OCI-LY1 (cell line): ENCODE data around the gene CCDC7.

ENCODE experiments used
- H2AFZ ChIP-seq: fragments of 200-600 bp; sonication (generic), shearing (Covaris generic); 2 replicates; pipeline ENCODE4 v1.6.0; 2014; ENCODE audit warnings: antibody characterized with exemption, mild to moderate bottlenecking, low read length
- H3F3A ChIP-seq: fragments of 200-600 bp; sonication (generic), shearing (Covaris generic); 2 replicates; pipeline ENCODE4 v1.6.0; 2014; ENCODE audit warnings: mild to moderate bottlenecking, antibody characterized with exemption, low read length, moderate library complexity; ENCODE audit not compliant: insufficient read depth
- H3K27ac ChIP-seq: fragments of 200-600 bp; sonication (generic); 2 replicates; pipeline ENCODE4 v1.5.1; 2014; ENCODE audit warnings: low read length, mixed run types, mild to moderate bottlenecking, low read depth; ENCODE audit not compliant: poor library complexity, severe bottlenecking
- H3K27me3 ChIP-seq: fragments of 200-600 bp; sonication (generic); 2 replicates; pipeline ENCODE4 v1.6.0; 2014; ENCODE audit warnings: antibody characterized with exemption, mild to moderate bottlenecking, low read length, moderate library complexity; ENCODE audit not compliant: insufficient read depth
- H3K36me3 ChIP-seq: fragments of 200-600 bp; sonication (generic); 2 replicates; pipeline ENCODE4 v1.6.1; 2014; ENCODE audit warnings: mild to moderate bottlenecking, antibody characterized with exemption, low read length, moderate library complexity, mixed read lengths; ENCODE audit not compliant: insufficient read depth
- H3K4me1 ChIP-seq: fragments of 200-600 bp; sonication (generic); 2 replicates; pipeline ENCODE4 v1.5.1; 2014; ENCODE audit warnings: mild to moderate bottlenecking, low read length, moderate library complexity; ENCODE audit not compliant: insufficient read depth, severe bottlenecking
- H3K4me2 ChIP-seq: fragments of 200-600 bp; sonication (generic), shearing (Covaris generic); 2 replicates; pipeline ENCODE4 v1.6.1; 2014; ENCODE audit warnings: low read length
- H3K4me3 ChIP-seq: fragments of 200-600 bp; sonication (generic); 2 replicates; pipeline ENCODE4 v1.5.1; 2014; ENCODE audit warnings: low read length, low read depth, mild to moderate bottlenecking, mixed read lengths; ENCODE audit not compliant: poor library complexity, severe bottlenecking
- H3K79me2 ChIP-seq: fragments of 200-600 bp; shearing (Covaris generic); 2 replicates; pipeline ENCODE4 v1.6.1; 2016; ENCODE audit warnings: mixed run types, low read length, mixed read lengths; ENCODE audit not compliant: insufficient read depth
- H3K9ac ChIP-seq: fragments of 200-600 bp; sonication (generic), shearing (Covaris generic); 2 replicates; pipeline ENCODE4 v1.6.1; 2014; ENCODE audit warnings: mild to moderate bottlenecking, low read length, mixed read lengths
- H3K9me2 ChIP-seq: fragments of 200-600 bp; sonication (generic), shearing (Covaris generic); 2 replicates; pipeline ENCODE4 v1.6.1; 2014; ENCODE audit warnings: low read depth, mild to moderate bottlenecking, low read length, mixed read lengths
- H3K9me3 ChIP-seq: fragments of 200-600 bp; shearing (Covaris generic); 2 replicates; pipeline ENCODE4 v1.6.1; 2014; ENCODE audit warnings: low read length, mixed read lengths
- H4K20me1 ChIP-seq: fragments of 200-600 bp; sonication (generic), shearing (Covaris generic); 2 replicates; pipeline ENCODE4 v1.6.0; 2016; ENCODE audit warnings: mild to moderate bottlenecking, low read length; ENCODE audit not compliant: insufficient read depth
- CTCF ChIP-seq: fragments of 200-600 bp; sonication (generic), shearing (Covaris generic); IDR thresholded peaks from 2 replicates; pipeline ENCODE4 v1.5.1; 2017; ENCODE audit warnings: mild to moderate bottlenecking, antibody characterized with exemption, low read length, moderate library complexity, mixed read lengths
- EZH2 ChIP-seq: fragments of 200-600 bp; sonication (generic), shearing (Covaris generic); IDR thresholded peaks from 2 replicates; pipeline ENCODE4 v1.8.0; 2017; ENCODE audit warnings: borderline replicate concordance, mixed run types, mild to moderate bottlenecking, antibody characterized with exemption, low read length, moderate library complexity, mixed read lengths

Gene CCDC7

GRCh38 chr10:32409741-32410140 is 36.2 kb upstream of the CCDC7 start:
- H3F3A ChIP-seq, result no peaks in the 10 kb centered on the region
- no peaks in the 10 kb centered on the region for H3K36me3 ChIP-seq
- H3K9me3 ChIP-seq, result no peaks in the 10 kb centered on the region
- H2AFZ ChIP-seq, result no peak overlapping the region
- no peaks in the 10 kb centered on the region for H4K20me1 ChIP-seq
- H3K79me2 ChIP-seq, result no peaks in the 10 kb centered on the region
- H3K4me2 ChIP-seq, result no peak overlapping the region
- H3K27ac ChIP-seq, result no peak overlapping the region
- no peaks in the 10 kb centered on the region for H3K9me2 ChIP-seq
- H3K4me1 ChIP-seq, result no peaks in the 10 kb centered on the region
- TF ChIP-seq CTCF (no peak), EZH2 (no peak)
- no peak overlapping the region for H3K4me3 ChIP-seq
- no peak overlapping the region for H3K9ac ChIP-seq
- no peaks in the 10 kb centered on the region for H3K27me3 ChIP-seq

DNA sequence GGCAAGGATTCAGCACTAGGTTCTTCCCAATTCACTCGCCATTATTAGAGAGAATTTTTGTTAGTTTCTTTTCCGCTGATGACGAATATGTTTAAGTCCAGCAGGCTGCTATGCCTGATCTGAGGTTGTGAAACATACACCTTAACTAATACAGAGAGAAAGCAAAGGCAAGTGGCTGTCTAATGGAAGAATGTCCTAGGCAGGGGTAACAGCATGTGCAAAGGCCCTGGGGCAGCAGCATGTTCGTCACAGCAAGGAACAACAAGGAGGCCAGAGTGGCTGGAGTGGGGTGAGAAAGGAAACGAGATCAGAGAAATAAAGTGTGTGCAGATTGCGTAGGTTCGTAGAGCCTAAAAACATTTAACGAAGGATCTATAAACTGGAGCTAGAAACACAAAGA is 35.4 kb upstream of the CCDC7 start:
- no peak overlapping the region for H3K27ac ChIP-seq
- H3F3A ChIP-seq, result no peaks in the 10 kb centered on the region
- H3K79me2 ChIP-seq, result no peaks in the 10 kb centered on the region
- no peak overlapping the region for H3K9ac ChIP-seq
- no peak overlapping the region for H2AFZ ChIP-seq
- H3K4me1 ChIP-seq, result no peaks in the 10 kb centered on the region
- no peaks in the 10 kb centered on the region for H3K36me3 ChIP-seq
- H4K20me1 ChIP-seq, result no peaks in the 10 kb centered on the region
- no peak overlapping the region for H3K4me3 ChIP-seq
- no peaks in the 10 kb centered on the region for H3K9me3 ChIP-seq
- H3K4me2 ChIP-seq, result no peak overlapping the region
- H3K9me2 ChIP-seq, result no peaks in the 10 kb centered on the region
- TF ChIP-seq EZH2 (no peak), CTCF (no peak)
- H3K27me3 ChIP-seq, result no peaks in the 10 kb centered on the region

DNA sequence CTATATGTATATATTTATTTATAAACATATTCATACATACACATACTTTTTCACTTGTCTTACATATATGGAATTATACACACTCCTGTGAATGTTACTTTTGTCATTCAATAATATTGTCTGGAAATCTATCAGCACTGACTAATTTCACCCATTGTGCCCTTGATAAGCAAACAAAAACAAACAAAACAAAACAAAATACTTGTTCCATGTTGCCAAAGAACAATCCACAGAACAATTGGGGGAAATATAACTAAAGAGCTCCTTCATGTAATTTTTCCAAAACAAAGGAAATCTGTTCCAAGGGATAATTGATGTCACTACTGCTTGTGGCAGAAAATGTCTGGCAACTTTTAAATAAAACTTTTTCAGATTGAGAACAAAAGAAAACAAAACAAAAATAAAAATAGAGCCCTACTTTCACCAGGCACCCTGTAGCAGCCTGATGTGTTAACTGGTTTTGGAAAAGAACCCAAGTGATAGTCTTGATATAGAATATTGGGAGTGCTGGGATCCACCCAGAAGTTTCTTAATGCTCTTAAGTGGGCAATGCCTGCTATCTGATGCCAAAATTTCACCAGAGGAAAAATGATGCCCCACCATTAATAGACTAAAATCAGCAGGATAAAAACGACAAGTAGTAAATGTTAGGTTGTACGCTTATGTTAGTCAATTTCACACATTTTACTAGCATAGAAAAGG is 34.0 kb upstream of the CCDC7 start:
- no peaks in the 10 kb centered on the region for H3F3A ChIP-seq
- no peak overlapping the region for H3K4me2 ChIP-seq
- TF ChIP-seq EZH2 (no peak), CTCF (no peak)
- H3K4me3 ChIP-seq, result no peak overlapping the region
- no peaks in the 10 kb centered on the region for H3K9me3 ChIP-seq
- H3K27ac ChIP-seq, result no peak overlapping the region
- H3K9me2 ChIP-seq, result no peaks in the 10 kb centered on the region
- H3K27me3 ChIP-seq, result no peaks in the 10 kb centered on the region
- H3K36me3 ChIP-seq, result no peaks in the 10 kb centered on the region
- H3K79me2 ChIP-seq, result no peaks in the 10 kb centered on the region
- H2AFZ ChIP-seq, result no peak overlapping the region
- no peaks in the 10 kb centered on the region for H4K20me1 ChIP-seq
- H3K4me1 ChIP-seq, result no peaks in the 10 kb centered on the region
- H3K9ac ChIP-seq, result no peak overlapping the region
